Ovary (tissue), 3 donors: ENCODE data around the gene CCDC110.

Source experiments
- CTCF ChIP-seq, 3 donors: fragments of 450-650 bp in 2 of 3; fragments of 200-600 bp in 1 of 3; IDR thresholded peaks; one replicate each; pipeline versions ENCODE4 v1.5.1 to v1.8.0; 2016 to 2022; ENCODE audit warnings: antibody characterized with exemption in 3 of 3, mild to moderate bottlenecking in 1 of 3
- POLR2A ChIP-seq: fragments of 450-650 bp; IDR thresholded peaks from one replicate; pipeline ENCODE4 v1.6.1; 2017; ENCODE audit warnings: antibody characterized with exemption, mild to moderate bottlenecking, moderate library complexity
- donor health status: DM: no; HTN: no; CAD: no.

- no peak for TF ChIP-seq POLR2A
- no peak for TF ChIP-seq CTCF (IDR thresholded peaks at IDR 0.05)
Measured at GRCh38 chr4:185520119-185520518, 48.6 kb upstream of the CCDC110 start.
